Stomach (tissue), 9 donors: Measurements from ENCODE around the gene SH3RF3. TPM values are rescaled to one million over a fixed set of nuclear protein-coding genes. Genes with fewer than 3 reads are reported as not detected.
A peak's percentile ranks its signal among the peaks of the same experiment; 100 is the strongest.

Experiments
- DNase-seq, 2 donors: peaks; one replicate each; pipeline versions ENCODE4 v3.0.0 to v3.0.0-alpha.2; 2013 to 2019
- H3K27ac ChIP-seq, 5 donors: fragments of 200-600 bp in 4 of 5; sonication (generic) in 4 of 5; one replicate each; pipeline ENCODE4 v1.5.1; 2013 to 2019; ENCODE audit warnings: mild to moderate bottlenecking in 1 of 5, moderate library complexity in 1 of 5
- H3K27me3 ChIP-seq, 3 donors: fragments of 200-600 bp; sonication (generic); one replicate each; pipeline ENCODE4 v1.5.1; 2017 to 2019; ENCODE audit warnings: mixed run types in 1 of 3
- H3K36me3 ChIP-seq, 4 donors: fragments of 200-600 bp; sonication (generic); 1 replicate in 3 of 4; 2 replicates in 1 of 4; pipeline ENCODE4 v1.5.1; 2016 to 2019
- H3K4me1 ChIP-seq, 4 donors: fragments of 200-600 bp; sonication (generic); one replicate each; pipeline ENCODE4 v1.5.1; 2016 to 2019
- H3K4me3 ChIP-seq, 4 donors: fragments of 200-600 bp; sonication (generic) in 3 of 4; one replicate each; pipeline ENCODE4 v1.5.1; 2016 to 2019; ENCODE audit warnings: mild to moderate bottlenecking in 1 of 4
- H3K9me3 ChIP-seq, 4 donors: fragments of 200-600 bp; sonication (generic); one replicate each; pipeline ENCODE4 v1.5.1; 2016 to 2019
- CTCF ChIP-seq, 7 experiments: fragments of 450-650 bp in 4 of 7; fragments of 200-600 bp in 3 of 7; sonication (generic) in 3 of 7; IDR thresholded peaks; one replicate each; pipeline ENCODE4 v1.5.1; 2016 to 2019; ENCODE audit warnings: antibody characterized with exemption in 7 of 7, control low read depth in 2 of 7, mild to moderate bottlenecking in 1 of 7
- EP300 ChIP-seq: sonication (generic); formaldehyde crosslinking; IDR thresholded peaks from one replicate; pipeline ENCODE4 v1.6.1; 2017; ENCODE audit warnings: antibody characterized with exemption
- POLR2A ChIP-seq, 4 donors: fragments of 450-650 bp; IDR thresholded peaks; one replicate each; pipeline ENCODE4 v1.6.1; 2016; ENCODE audit warnings: antibody characterized with exemption in 4 of 4, control low read depth in 2 of 4, mild to moderate bottlenecking in 1 of 4, moderate library complexity in 1 of 4
- POLR2AphosphoS5 ChIP-seq, 3 donors: sonication (generic); formaldehyde crosslinking; IDR thresholded peaks; one replicate each; pipeline ENCODE4 v1.6.1; 2016; ENCODE audit warnings: antibody characterized with exemption in 3 of 3
- WGBS, 5 donors: extraction: QIAGEN DNeasy Blood & Tissue Kit in 3 of 5; methylation state at CpG; one replicate each; pipeline versions ENCODE4 v1.1.5 to v1.1.7; 2013 to 2018; 5-methylcytosine and 5-hydroxymethylcytosine counted together
- intact Hi-C: fragments of 100-400 bp; cut with DNase I; formaldehyde crosslinking; loops from one replicate; pipeline ENCODE4 v1.15.1; 2023; ENCODE audit warnings: low total_unique reads
- polyA plus RNA-seq, 3 donors: library from polyadenylated mRNA; stranded (reverse); fragments of 200-250 nt; gene quantifications; one replicate each; pipeline ENCODE4 v1.2.3, GENCODE V29; 2013
- total RNA-seq, 5 donors: library from RNA; depleted of rRNA; stranded (reverse); fragments of >200 nt; gene quantifications; one replicate each; pipeline versions ENCODE4 v1.1.0 to v1.2.3, GENCODE V29; 2014 to 2016
- donor health status: healthy with polysubstance abuse.
- donor health status: Bipolar disorder and iron deficiency.
- donor health status: healthy.

The SH3RF3 gene
- total and polyA plus RNA-seq, 8 donors = 0.87 to 11.1 (median 4.4) TPM

- DNase-seq = no peak
- no peak overlapping the region for H3K27ac ChIP-seq
- peaks cover 0 to 6% (median 0%) of the 10 kb centered on the region in 4 donors for H3K4me1 ChIP-seq
- 77 to 90% (median 80%) methylated on average over 12 of the region's 12 CpGs for WGBS, 5 donors
- H3K36me3 ChIP-seq = no peaks in the 10 kb centered on the region
- H3K9me3 ChIP-seq = no peaks in the 10 kb centered on the region
- no peak overlapping the region for H3K4me3 ChIP-seq
- TF ChIP-seq POLR2AphosphoS5 (IDR thresholded peaks at IDR 0.05) = no peak
- no peak for TF ChIP-seq CTCF (IDR thresholded peaks at IDR 0.05)
- no peak for TF ChIP-seq EP300
- TF ChIP-seq POLR2A (IDR thresholded peaks at IDR 0.05) = no peak
- intact Hi-C loops = no loop called here
- H3K27me3 ChIP-seq = no peaks in the 10 kb centered on the region
These were observed 148.4 kb downstream of the SH3RF3 start for GRCh38 chr2:109277406-109277805.

GRCh38 chr2:109279243-109279860 is 150.3 kb downstream of the SH3RF3 start:
- peak in 1 of 2 donors; percentile 48 for DNase-seq
- Histone ChIP-seq H3K36me3 (no peaks in the 10 kb centered on the region), H3K27me3 (no peaks in the 10 kb centered on the region), H3K4me1 (peaks cover 0 to 7% (median 1%) of the 10 kb centered on the region in 4 donors), H3K27ac (no peak overlapping the region), H3K9me3 (no peaks in the 10 kb centered on the region), H3K4me3 (no peak overlapping the region)
- intact Hi-C loops = no loop called here
- TF ChIP-seq EP300 (no peak), POLR2AphosphoS5 (IDR thresholded peaks at IDR 0.05) (no peak)
- 65 to 79% (median 71%) methylated on average over 15 of the region's 15 CpGs for WGBS, 5 donors

- intact Hi-C loops = no loop called here
These were observed 151.8 kb downstream of the SH3RF3 start for GRCh38 chr2:109280804-109281203.

GRCh38 chr2:109282360-109282759 is 153.4 kb downstream of the SH3RF3 start:
- Histone ChIP-seq H3K36me3 (no peaks in the 10 kb centered on the region), H3K4me1 (peaks cover 6 to 24% (median 12%) of the 10 kb centered on the region in 4 donors), H3K27me3 (no peaks in the 10 kb centered on the region), H3K4me3 (no peak overlapping the region), H3K9me3 (no peaks in the 10 kb centered on the region), H3K27ac (no peak overlapping the region)
- DNase-seq = no peak
- 87 to 97% (median 95%) methylated on average over 5 to 12 of the region's 12 CpGs for WGBS, 5 donors
- TF ChIP-seq POLR2AphosphoS5 (IDR thresholded peaks at IDR 0.05) = no peak
- no peak for TF ChIP-seq EP300
- no peak for TF ChIP-seq CTCF (IDR thresholded peaks at IDR 0.05)
- TF ChIP-seq POLR2A (IDR thresholded peaks at IDR 0.05) = no peak
- intact Hi-C loops = no loop called here

More at GRCh38 chr2:109280804-109281203, 151.8 kb downstream of the SH3RF3 start:
- TF ChIP-seq EP300 (no peak), POLR2AphosphoS5 (IDR thresholded peaks at IDR 0.05) (no peak), POLR2A (IDR thresholded peaks at IDR 0.05) (no peak), CTCF (IDR thresholded peaks at IDR 0.05) (no peak)
- Histone ChIP-seq H3K27ac (no peak overlapping the region), H3K4me1 (peaks cover 6 to 22% (median 12%) of the 10 kb centered on the region in 4 donors), H3K9me3 (no peaks in the 10 kb centered on the region), H3K27me3 (no peaks in the 10 kb centered on the region), H3K4me3 (no peak overlapping the region), H3K36me3 (no peaks in the 10 kb centered on the region)
- WGBS, 5 donors = 71 to 77% (median 76%) methylated on average over 6 to 7 of the region's 7 CpGs
- peak in 1 of 2 donors; percentile 41 for DNase-seq

GRCh38 chr2:109282865-109283264 is 153.9 kb downstream of the SH3RF3 start:
- TF ChIP-seq EP300 = no peak
- no peak for TF ChIP-seq CTCF (IDR thresholded peaks at IDR 0.05)
- TF ChIP-seq POLR2A (IDR thresholded peaks at IDR 0.05) = no peak
- no peak for TF ChIP-seq POLR2AphosphoS5 (IDR thresholded peaks at IDR 0.05)
- no peak overlapping the region for H3K27ac ChIP-seq
- H3K36me3 ChIP-seq = no peaks in the 10 kb centered on the region
- intact Hi-C loops = no loop called here
- peaks cover 6 to 24% (median 12%) of the 10 kb centered on the region in 4 donors for H3K4me1 ChIP-seq
- H3K27me3 ChIP-seq = no peaks in the 10 kb centered on the region
- no peak for DNase-seq
- 87 to 100% (median 90%) methylated on average over 3 to 4 of the region's 4 CpGs for WGBS, 5 donors
- H3K4me3 ChIP-seq = no peak overlapping the region
- H3K9me3 ChIP-seq = no peaks in the 10 kb centered on the region
